Femur (tissue), 1 donor: ENCODE measurements around the gene UTRN.
A peak's percentile ranks its signal among the peaks of the same experiment; 100 is the strongest.

Experiments used
- DNase-seq: peaks from one replicate; pipeline ENCODE4 v3.0.0-alpha.2; 2017

The UTRN gene

DNA sequence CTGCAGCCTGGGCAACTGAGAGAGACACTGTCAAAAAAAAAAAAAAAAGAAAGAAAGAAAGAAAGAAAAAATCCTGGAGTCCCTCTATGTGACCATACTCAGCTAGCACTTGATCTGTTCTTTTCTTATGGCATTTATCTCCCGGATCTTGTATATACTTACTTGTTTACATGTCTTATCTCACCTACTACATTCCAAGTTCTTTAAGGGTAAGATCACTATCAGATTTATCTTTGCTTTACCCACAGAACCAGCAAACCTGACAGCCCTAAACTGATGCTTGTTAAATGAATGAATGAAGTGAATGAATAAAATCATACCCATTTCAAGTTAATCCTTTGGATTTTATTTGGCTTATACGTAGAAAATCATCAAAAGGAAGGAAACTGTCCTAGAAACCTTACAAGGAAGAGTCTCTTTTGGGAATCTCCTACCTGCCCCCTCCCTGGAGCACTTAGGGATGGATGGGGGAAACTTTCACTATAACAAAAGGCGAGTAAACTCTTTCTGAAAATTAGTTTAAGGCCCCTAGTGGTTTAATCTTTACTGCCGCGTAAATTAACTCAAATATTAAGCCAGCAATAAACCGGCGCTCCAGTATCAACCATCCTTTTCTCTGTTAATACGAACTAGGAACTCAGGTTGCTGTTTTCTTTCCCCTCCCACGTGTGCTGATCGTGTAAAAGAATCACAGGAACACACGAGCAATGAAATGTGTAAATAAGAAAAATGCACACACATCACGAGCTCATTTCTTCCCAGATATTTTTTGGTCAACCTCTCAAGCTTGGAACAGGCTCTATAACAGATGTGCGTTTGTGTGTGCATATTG, 1.3 kb upstream of the UTRN start:
- no peak for DNase-seq

DNA sequence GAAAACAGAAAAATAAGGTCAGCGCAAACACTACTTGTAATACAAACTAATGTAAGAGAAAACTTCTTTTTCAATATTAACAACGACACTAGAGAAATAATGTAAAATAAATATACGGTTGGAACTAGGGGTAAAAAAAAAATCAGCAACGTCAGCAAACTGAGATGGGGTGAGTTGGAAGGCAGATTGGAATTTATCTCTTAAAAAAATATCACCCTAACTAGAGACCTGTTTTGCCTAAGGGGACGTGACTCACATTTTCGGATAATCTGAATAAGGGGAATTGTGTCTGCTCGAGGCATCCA, 705 bp upstream of the UTRN start:
- no peak for DNase-seq

DNA sequence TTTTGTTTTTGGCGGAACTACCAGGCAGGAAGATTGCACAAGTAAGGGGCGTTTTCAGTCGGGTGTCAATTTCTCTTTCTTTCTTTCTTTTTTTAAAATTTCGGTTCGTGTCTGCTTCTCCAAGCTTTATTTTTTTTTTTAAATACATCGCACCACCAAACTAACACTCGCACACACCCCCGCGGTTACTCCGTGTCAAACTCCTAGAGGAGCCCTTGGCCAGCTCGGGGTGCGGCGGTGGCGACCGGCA, 338 bp downstream of the UTRN start:
- no peak for DNase-seq

DNA sequence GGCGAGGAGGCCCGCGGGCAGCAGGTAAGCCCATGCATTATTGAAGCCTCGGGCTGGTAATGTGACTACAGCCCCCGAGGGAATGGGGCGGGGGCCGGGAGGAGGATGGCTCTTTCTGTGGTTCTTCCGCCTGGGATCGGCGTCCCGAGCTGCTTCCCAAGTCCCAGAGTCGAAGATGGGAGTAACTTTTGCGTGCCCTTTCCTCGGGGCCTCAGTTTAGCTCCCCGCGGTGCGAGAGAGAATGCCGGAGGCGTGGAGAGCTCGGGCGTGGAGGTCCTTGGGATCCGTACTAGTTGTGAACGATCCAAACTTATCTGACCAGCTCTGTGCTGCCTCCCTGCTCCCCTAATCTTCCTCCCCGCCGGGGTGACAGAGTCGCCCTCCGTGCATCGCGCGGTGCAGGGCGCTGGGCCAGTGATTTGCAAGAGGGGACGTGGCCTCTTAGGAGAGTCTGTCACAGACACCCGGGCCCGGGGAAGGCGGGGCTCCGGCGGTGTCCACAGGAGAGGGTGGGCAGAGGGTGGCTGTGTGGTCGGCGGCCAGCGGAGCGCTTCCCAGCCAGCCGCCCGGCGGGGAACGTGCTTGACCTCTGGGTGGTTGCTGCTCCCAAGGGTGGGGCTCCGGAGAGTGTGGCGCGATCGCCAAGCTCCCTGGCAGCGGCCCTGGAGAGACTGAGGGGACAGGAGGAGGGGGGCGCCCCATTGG, 815 bp downstream of the UTRN start:
- peak; percentile 83 for DNase-seq

DNA sequence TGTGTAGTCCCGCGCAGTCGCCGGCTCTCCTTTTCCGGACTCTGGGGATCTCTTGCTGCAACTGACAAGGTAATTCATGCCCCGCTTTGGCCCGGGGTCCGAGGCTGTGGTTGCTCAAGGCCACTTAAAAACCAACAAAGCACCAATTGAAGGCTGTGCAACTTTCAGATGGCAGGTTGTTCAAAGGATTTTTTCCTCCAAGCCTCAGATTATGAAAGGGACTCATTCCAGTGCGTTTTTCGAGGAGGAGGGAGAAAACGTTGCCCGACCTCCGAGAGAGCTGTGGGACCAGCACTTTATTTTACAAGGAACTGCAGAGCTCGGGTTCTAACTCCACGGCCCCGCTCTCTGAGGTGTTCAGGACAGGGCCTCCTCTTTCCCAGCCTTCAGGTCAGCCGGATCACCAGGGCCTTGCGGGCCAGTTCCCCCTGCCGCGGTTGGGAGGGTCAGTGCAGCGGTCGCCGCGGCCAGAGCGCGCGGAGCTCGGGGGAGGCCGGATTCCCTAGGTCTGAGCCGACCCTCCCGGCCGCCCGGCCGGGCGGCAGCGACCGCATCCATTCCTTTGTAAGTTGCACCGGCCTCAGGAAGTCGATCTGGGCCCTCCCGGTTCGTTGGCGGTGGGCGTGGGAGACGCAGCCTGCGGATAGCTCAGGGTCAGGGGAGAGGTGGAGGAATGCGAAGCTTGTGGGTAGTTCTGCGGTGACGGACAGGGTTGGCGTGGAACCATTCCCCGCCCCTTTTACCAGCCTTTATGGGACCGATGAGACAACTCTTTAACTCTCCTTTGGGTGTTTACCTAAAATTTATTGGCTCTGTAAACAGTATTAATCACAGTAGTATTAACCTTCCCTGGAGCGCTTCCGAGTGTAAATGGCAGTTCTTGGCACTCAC, 1.6 kb downstream of the UTRN start:
- peak; percentile 82 for DNase-seq

DNA sequence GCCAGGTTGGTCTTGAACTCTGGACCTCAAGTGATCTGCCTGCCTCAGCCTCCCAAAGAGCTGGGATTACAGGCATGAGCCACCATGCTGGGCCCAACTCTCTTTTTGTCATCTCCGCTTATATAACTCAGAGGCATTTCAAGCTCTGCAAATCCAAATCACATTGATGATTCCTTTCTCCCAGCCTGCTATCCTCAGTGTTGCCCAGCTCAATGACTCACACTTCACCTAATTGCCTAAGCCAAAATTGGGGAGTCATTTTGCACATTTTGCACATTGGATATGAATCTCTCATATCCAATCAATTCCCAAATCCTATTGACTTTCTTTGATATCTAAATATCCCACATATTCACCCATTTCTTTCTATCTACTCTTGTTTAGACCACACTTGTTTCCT, 3.9 kb downstream of the UTRN start:
- DNase-seq, result no peak

DNA sequence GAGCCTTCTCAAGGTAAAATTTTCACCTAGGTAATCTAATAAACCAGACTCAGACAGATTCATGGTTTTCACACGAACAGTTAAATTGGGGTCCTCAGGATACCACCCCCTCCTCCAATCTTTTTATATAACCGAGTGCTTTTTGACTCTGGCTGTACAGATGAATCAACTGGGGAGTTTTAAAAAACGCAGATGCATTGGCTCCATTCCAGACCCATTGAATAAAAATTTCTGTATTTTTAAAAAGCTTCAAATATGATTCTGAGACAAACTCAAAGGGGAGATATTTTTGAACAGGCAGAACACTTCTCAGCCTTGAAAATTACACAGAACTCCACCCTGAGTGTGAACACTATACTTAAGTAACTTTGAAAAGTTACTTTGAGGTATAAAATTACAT, 7.2 kb downstream of the UTRN start:
- DNase-seq, result no peak

DNA sequence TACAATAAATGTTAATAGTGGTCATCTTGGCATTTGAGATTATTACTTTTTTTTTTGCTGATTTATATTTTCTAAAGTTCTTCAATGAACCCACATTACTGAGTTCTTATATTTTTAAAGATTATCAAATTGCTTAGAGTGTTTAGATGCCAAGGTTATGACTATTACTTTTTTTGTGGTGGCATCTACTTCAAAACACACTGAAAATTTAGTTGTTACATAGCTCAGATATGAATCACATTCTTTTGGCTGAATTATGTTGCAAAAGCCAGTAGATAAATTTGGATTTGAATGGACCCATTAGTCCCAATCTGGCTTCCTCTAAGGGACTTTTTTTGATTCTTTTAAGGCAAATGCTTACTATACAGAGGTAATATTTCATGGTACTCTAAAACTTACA, 8.9 kb downstream of the UTRN start:
- no peak for DNase-seq

DNA sequence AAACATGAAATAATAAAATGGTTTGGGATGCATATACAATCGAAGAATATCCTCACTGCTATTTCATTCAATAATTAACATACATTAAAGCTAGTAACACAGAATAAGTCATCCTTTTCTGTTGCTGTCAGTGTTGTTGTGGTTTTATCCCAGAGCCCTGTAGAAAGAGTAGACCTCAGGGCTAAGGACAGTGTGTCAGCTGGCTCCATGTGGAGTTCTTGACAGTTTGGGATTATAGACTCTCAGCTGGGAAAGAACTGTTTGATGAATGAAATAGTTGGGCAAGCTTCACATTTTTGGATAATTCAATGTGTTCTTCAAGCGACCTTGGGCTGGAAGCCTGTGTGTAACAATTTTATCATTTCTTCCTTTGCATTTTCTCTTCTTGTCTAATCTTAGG, 10.1 kb downstream of the UTRN start:
- DNase-seq, result no peak

DNA sequence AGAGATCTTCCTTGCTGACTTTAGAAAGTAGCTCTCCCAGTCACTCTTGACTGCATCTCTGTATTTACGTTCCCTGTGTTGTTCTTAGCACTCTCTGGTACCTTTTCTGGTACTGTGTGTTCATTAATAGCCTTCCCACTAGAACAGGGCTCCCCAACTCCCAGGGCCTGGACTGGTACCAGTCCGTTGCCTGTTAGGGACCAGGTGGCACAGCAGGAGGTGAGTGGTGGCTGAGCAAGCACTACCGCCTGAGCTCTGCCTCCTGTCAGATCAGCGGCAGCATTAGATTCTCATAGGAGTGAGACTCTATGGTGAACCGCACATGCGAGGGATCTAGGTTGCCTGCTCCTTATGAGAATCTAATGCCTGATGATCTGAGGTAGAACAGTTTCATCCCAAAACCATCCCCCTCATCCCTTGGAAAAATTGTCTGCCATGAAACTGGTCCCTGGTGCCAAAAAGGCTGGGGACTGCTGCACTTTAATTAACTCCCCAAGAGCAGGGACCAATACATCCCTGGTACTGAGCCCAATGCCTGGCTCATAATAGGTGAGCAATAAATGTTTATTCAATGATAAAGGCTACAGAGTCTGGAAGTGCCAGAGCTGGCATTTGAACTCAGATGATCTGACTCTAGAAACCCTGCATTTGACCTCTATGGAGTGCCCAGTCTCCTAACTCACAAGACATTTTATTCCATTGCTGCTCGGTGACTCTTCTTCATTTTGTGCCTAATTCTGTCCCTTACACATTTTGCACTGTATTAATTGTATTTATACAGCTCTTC, 11.0 kb downstream of the UTRN start:
- DNase-seq, result no peak

DNA sequence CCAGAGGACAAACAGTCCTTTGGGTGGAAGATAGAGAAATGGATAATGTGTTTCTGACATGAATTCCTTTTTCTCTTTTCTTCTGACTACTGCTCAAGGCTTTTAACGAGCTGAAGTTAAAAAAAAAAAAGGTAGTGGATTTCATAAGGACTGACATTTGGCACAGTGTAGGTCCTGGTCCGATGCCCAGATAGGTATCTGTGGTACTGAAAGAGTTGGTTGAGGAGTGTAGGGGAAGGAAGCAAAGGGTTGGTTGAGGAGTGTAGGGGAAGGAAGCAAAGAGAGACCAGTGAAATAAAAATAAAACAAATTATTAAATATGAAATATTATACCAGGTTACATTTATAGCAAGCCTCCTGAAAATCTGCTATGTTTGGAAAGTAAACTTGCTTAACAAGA, 11.8 kb downstream of the UTRN start:
- DNase-seq, result peak; percentile 42

DNA sequence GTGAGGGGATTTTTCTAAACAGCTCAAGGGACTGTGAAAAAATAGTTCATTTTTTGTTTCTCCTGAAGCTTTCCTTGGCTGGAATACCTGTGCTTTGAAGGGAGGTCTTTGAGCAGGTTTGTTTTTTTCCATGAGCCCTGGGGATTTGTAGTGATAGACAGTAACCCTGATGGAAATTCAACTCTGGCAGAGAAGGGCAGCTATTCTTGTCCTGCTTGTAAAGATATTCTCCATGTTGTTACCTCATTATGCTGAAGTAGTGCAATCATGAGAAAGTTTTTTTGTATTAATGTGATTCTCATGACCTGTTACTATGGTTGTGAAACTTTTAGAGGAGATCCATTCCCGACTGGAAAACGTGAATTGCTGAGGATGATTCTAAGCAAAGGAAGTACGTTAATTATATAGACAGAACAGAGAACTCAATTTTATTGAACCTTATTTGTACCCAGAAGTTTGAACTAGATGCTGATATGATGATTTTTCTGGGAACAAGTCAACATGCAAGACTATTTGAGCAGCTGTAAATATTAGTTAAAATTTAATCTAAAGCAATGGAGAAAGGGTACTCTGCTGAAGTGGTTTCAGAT, 12.5 kb downstream of the UTRN start:
- no peak for DNase-seq

DNA sequence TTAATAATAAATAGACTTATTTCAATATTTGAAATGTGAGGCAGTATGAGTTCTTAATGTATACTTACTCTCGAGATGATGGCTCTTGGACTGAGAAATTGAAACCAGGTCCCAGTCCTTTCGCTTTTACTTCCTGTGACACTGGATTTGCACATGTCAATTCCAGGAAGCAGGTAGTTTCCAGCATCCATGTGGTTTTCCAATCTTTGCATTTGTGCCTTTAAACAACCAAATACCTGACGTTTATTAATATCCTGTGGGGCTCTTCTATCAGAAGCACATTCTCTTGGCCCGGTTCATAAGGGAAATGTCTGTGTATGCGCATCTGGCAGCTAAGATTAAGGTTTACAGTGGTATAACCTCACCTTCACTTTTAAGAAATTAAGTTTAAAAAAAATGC, 13.1 kb downstream of the UTRN start:
- no peak for DNase-seq

DNA sequence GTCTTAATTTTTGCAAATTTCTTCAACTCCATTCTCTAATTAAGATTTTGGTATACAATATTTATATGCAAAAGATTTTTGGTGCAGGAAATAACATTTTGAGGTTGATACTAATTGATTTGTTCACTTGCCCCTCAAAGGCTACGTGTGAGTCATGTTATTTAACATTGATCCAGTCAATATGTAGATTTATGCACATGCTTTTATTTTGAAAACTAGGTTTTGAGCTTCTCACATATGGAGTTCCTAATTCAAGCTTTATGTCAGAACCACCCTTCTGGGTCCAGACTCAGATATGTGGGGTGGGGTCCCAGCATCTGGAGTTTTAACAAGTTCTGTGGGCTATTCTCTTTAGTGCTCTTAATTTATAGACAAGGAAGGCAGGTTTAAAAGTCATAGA, 13.8 kb downstream of the UTRN start:
- no peak for DNase-seq

DNA sequence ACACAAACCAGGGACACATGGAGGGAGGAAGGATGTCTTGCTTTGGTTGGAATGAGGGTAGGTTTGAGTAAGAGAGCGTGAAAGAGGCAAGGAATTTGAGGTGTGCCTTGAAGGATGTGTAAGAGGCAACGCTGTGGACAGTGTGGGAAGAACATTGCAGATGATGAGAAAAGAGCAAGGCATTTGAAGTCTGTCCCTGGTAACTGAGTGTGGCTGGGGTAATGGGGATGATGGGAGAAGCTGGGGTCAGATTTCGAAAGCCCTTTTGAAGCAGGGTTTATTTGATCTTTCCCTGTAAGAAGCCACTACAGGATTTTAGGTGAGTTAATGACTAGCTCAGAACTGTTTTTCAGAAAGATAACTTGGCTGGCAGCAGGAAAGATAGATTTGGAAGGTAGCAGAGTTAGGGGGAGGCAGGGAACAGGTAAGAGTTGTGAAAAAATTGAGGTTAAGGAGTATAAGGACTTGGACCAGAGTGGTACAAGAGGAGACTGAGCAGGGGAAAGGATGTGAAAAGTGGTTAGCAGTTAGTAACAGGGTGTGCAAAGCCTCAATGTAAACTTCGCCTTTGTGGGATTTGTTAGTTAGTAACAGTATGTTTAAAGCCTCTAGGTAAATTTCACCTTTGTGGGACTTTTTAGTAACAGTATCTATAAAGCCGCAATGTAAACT, 17.7 kb downstream of the UTRN start:
- DNase-seq, result no peak

DNA sequence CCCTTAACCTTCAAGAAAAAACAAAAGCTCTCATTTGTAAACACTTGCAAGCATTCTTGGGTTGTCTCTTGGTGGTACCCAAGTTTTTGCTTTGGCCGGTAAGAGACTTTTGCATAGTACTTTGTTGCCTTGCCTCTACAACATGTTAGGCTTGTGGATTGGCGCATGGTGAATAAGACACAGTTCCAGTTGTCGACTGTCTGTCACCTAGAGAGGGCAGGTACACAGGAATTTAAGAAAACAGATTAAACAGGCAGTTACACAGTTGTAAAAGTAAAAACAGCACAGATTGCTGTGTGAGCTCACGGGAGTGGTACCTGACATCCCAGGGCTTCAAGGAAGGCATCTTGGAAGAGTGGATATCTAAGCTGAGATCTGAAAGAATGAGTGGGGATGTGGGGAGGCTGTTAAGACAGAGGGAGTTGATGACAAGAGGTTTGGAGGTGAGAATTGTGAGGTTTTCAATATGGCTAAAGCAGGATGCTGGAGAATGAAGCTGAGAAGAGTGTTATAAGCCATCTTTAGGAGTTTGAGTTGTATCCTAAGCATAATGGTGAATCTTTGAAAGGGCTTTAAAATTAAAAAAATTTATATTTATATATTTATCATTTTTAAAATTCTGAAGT, 19.2 kb downstream of the UTRN start:
- DNase-seq, result no peak

DNA sequence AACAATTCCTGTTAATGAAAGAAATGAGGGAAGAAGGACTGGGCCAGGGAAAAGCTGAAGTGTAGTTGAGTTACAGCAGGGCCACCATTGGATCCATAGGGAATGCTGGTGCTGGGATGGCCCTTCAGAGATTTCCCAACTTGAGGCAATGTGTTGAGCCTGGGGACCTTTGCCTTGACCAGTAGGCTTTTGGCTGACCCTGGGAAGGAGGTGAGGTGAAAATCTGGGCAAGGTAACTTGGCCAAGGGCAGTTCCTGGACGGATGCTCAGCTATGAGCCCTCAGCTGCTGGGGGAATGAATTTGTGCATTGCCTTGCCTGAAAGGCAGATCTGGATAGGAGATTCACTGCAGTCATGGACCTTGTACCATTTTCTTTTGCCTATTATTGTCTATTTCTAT, 20.4 kb downstream of the UTRN start:
- no peak for DNase-seq

DNA sequence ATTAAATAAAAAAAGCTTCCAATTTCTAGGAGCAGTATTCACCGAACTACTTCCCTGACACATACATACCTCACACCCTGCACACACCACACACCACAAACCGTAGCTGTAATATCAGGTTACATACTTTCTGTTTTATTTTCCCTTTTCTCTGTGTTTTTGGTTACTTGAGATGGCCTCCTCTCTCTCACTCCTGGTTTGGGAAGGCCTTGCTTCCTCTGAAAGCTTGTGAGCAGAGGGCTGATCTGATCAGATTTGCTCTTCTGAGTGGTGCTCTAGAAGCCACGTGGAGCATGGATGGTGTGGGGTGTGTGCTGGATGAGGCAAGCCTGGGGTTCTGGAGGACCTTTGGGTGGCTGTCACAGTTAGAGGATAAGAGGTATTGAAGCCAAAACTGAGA, 20.9 kb downstream of the UTRN start:
- DNase-seq, result no peak

DNA sequence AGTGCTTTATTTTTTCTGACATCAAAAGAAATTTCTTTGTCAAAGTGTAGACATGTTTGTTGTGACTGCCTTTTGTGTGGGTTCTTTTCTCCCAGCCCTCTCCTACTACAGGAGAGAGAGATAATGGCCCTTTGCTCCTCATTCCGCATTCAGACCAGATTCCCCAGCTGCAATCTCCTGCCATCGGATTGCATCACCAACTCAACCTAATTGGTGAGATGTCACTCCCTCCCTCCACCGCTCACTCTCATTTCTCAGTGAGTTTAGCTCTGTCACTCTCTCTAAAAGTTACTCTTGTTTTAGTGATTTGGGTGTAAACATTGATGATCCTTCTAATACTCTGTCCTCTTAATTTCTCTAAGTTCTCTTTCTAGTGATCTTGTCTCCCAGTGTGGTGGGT, 22.7 kb downstream of the UTRN start:
- no peak for DNase-seq

DNA sequence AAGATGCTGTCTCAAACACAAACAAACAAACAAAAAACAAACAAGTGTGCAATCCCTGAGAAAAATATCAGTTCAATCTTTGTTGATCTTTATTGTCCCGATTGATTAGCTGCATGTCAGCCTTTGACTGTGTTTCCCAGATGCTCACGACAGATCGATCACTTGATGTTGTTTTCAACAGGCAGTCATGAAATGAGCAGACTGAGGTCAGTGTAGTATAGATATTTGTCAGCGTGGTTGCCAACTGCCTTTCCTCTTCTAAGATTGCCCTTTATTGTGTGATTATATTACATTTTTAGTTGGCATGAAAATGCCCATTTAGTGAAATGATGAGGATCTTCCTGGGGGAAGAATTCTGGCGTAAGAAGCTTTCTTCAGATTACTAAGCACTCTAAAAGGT, 25.6 kb downstream of the UTRN start:
- no peak for DNase-seq

DNA sequence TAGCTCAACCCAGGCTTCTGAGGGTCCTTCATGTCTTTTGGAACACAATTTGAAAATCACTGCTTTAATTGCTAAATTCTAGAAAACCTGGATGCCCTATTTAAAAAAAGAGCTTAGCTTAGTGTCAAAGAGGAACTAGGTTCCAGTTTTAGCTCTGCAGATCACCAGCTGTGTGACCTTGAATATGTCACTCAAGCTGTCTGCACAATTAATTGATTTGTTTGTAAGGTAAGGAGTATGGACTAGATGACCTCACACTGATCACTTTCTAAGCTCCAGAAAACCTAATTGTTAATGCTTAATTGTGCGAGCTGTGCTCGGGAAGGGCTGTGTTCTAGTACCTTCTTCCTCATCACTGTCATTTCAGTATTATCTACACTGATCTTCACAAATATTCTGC, 26.2 kb downstream of the UTRN start:
- DNase-seq, result no peak

DNA sequence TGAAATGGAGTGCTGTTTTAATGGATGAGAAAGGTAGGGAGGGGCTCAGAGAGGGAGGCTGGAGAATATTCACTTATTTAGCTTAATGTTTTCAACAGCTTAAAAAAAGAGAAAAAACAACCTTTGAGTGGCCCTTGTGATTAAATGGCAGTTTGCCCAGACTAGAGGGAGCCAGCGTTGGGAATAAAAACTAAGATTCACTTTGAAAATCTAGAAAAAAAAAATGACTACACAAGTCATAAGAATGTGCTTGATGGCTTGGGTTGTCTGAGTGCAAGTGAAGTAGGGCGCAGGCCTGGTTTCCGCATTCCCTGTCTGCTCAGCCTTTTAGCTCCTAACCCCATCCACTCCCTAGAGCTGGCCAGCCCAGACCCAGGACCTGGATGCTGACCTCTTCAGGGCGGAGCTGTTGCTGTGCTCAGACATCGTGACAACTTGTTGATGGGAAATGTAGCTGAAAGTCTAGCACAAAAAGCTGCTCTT, 28.9 kb downstream of the UTRN start:
- DNase-seq, result peak; percentile 43
